MM.1S (cell line): ENCODE measurements around the gene CXCL17.

Experiments
- DNase-seq: peaks from one replicate; pipeline ENCODE4 v3.0.0-alpha.2; 2015
- H2AFZ ChIP-seq: fragments of 300-600 bp; sonication (generic); 2 replicates; pipeline ENCODE4 v1.6.0; 2016; ENCODE audit warnings: antibody characterized with exemption, low read length
- H3F3A ChIP-seq: fragments of 300-600 bp; sonication (generic); 2 replicates; pipeline ENCODE4 v1.6.1; 2016; ENCODE audit warnings: mild to moderate bottlenecking, antibody characterized with exemption, low read length, moderate library complexity, mixed read lengths; ENCODE audit not compliant: insufficient read depth
- H3K27ac ChIP-seq: fragments of 300-600 bp; sonication (generic); 2 replicates; pipeline ENCODE4 v1.5.1; 2016; ENCODE audit warnings: mild to moderate bottlenecking, low read length
- H3K27me3 ChIP-seq: fragments of 300-600 bp; sonication (generic); replicated peaks from 2 replicates; pipeline ENCODE4 v1.6.0; 2016; ENCODE audit warnings: low read length; ENCODE audit not compliant: insufficient read depth
- H3K36me3 ChIP-seq: fragments of 300-600 bp; sonication (generic); replicated peaks from 2 replicates; pipeline ENCODE4 v1.6.1; 2016; ENCODE audit warnings: mild to moderate bottlenecking, low read length, mixed read lengths; ENCODE audit not compliant: insufficient read depth
- H3K4me1 ChIP-seq: fragments of 300-600 bp; sonication (generic); 2 replicates; pipeline ENCODE4 v1.6.1; 2016; ENCODE audit warnings: low read length, mixed read lengths
- H3K4me2 ChIP-seq: fragments of 300-600 bp; sonication (generic); 2 replicates; pipeline ENCODE4 v1.6.0; 2016; ENCODE audit warnings: low read depth, low read length
- H3K4me3 ChIP-seq: fragments of 300-600 bp; sonication (generic); 2 replicates; pipeline ENCODE4 v1.5.1; 2016; ENCODE audit warnings: low read length, mixed read lengths
- H3K79me2 ChIP-seq: fragments of 300-600 bp; sonication (generic); 2 replicates; pipeline ENCODE4 v1.6.1; 2016; ENCODE audit warnings: mixed run types, low read length, mixed read lengths
- H3K9ac ChIP-seq: fragments of 300-600 bp; sonication (generic); 2 replicates; pipeline ENCODE4 v1.6.1; 2016; ENCODE audit warnings: low read length, mixed read lengths
- H3K9me2 ChIP-seq: fragments of 300-600 bp; sonication (generic); replicated peaks from 2 replicates; pipeline ENCODE4 v1.6.1; 2016; ENCODE audit warnings: mild to moderate bottlenecking, low read length, mixed read lengths; ENCODE audit not compliant: insufficient read depth
- H3K9me3 ChIP-seq: fragments of 300-600 bp; sonication (generic); replicated peaks from 2 replicates; pipeline ENCODE4 v1.6.1; 2016; ENCODE audit warnings: mild to moderate bottlenecking, low read length, mixed read lengths; ENCODE audit not compliant: insufficient read depth
- H4K20me1 ChIP-seq: fragments of 300-600 bp; sonication (generic); 2 replicates; pipeline ENCODE4 v1.6.1; 2016; ENCODE audit warnings: mild to moderate bottlenecking, low read length, moderate library complexity, mixed read lengths; ENCODE audit not compliant: insufficient read depth
- EZH2 ChIP-seq: fragments of 300-600 bp; sonication (generic); optimal IDR thresholded peaks from 2 replicates; pipeline ENCODE3; 2017; ENCODE audit warnings: low read depth, mild to moderate bottlenecking, antibody characterized with exemption, low read length, mixed read lengths
- EZH2phosphoT487 ChIP-seq: fragments of 300-600 bp; sonication (generic); IDR thresholded peaks from 2 replicates; pipeline ENCODE4 v1.6.1; 2018; ENCODE audit warnings: antibody characterized with exemption, low read length
- TF ChIP-seq, protein P1 (sequence below): fragments of 300-600 bp; sonication (generic); IDR thresholded peaks from 2 replicates; pipeline ENCODE4 v1.5.1; 2016; ENCODE audit warnings: antibody characterized with exemption, low read length, mixed read lengths

Gene CXCL17

DNA sequence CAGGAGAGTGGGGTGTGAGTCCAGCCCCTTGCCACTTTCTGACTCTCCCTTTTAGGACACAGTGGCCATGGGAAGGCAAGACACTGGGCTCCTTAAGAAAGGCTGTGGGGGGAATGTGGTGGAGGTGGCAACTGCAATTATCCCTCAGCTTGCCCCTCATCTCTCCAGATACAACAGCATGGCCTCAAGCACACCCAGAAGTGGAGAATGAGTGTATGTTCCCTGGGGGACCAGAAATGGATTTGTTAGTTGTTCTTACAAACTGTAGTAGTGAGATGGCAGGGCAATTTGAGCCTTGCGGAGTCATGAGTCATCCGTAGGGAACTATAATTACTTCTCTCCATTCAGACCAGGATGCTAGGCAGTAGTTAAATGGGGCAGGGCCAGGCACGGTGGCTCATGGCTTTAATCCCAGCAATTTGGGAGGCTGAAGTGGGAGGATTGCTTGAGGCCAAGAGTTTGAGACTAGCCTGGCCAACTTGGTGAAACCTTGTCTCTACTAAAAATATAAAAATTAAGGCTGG is 25.6 kb upstream of the CXCL17 start:
- no peaks in the 10 kb centered on the region for H3K79me2 ChIP-seq
- DNase-seq, result no peak
- H3K4me1 ChIP-seq, result peaks cover 8% of the 10 kb centered on the region
- TF ChIP-seq EZH2, result no peak
- TF ChIP-seq, protein P1, sequence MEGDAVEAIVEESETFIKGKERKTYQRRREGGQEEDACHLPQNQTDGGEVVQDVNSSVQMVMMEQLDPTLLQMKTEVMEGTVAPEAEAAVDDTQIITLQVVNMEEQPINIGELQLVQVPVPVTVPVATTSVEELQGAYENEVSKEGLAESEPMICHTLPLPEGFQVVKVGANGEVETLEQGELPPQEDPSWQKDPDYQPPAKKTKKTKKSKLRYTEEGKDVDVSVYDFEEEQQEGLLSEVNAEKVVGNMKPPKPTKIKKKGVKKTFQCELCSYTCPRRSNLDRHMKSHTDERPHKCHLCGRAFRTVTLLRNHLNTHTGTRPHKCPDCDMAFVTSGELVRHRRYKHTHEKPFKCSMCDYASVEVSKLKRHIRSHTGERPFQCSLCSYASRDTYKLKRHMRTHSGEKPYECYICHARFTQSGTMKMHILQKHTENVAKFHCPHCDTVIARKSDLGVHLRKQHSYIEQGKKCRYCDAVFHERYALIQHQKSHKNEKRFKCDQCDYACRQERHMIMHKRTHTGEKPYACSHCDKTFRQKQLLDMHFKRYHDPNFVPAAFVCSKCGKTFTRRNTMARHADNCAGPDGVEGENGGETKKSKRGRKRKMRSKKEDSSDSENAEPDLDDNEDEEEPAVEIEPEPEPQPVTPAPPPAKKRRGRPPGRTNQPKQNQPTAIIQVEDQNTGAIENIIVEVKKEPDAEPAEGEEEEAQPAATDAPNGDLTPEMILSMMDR, result no peak
- no peak for TF ChIP-seq EZH2phosphoT487
- H3K9me3 ChIP-seq, result no peaks in the 10 kb centered on the region
- H4K20me1 ChIP-seq, result no peaks in the 10 kb centered on the region
- H3F3A ChIP-seq, result no peaks in the 10 kb centered on the region
- no peak overlapping the region for H3K27ac ChIP-seq
- H2AFZ ChIP-seq, result no peak overlapping the region
- no peaks in the 10 kb centered on the region for H3K9me2 ChIP-seq
- no peaks in the 10 kb centered on the region for H3K27me3 ChIP-seq
- no peak overlapping the region for H3K9ac ChIP-seq
- no peak overlapping the region for H3K4me3 ChIP-seq
- no peak overlapping the region for H3K4me2 ChIP-seq
- H3K36me3 ChIP-seq, result no peaks in the 10 kb centered on the region

DNA sequence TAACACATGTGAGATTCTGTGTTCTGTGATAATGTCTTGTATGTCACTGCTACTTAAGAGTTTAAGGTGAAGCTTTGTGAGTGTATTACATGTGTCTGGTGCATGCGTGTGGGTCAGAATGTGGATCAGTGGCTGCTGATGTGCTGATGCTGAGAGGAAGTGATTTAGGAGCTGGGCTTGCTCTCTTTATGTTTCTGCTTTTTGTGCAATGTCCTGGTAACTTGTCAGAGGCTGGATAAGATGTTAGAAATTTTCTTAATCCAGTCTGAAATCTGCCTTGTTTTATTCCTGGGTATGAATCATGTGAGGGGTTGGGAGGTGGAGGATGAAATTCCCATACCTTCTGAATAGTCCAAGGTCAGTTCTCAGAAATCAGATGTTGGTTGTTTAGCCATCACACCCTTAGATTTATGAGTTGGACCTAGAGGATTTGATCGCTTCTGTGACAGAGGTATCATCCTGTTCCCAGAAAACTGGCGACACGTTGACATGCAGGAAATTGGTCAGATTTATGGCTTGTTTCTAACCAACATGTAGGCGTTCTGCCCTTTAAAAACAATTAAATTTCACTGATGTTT is 24.5 kb upstream of the CXCL17 start:
- no peak overlapping the region for H2AFZ ChIP-seq
- no peaks in the 10 kb centered on the region for H4K20me1 ChIP-seq
- no peaks in the 10 kb centered on the region for H3K36me3 ChIP-seq
- no peaks in the 10 kb centered on the region for H3K9me3 ChIP-seq
- H3K4me1 ChIP-seq, result peaks cover 8% of the 10 kb centered on the region
- no peak overlapping the region for H3K4me3 ChIP-seq
- no peak overlapping the region for H3K4me2 ChIP-seq
- H3K9ac ChIP-seq, result no peak overlapping the region
- H3K27me3 ChIP-seq, result no peaks in the 10 kb centered on the region
- H3F3A ChIP-seq, result no peaks in the 10 kb centered on the region
- no peak for DNase-seq
- TF ChIP-seq, protein P1, result no peak
- TF ChIP-seq EZH2 (no peak), EZH2phosphoT487 (no peak)
- no peaks in the 10 kb centered on the region for H3K79me2 ChIP-seq
- H3K27ac ChIP-seq, result no peak overlapping the region
- no peaks in the 10 kb centered on the region for H3K9me2 ChIP-seq

DNA sequence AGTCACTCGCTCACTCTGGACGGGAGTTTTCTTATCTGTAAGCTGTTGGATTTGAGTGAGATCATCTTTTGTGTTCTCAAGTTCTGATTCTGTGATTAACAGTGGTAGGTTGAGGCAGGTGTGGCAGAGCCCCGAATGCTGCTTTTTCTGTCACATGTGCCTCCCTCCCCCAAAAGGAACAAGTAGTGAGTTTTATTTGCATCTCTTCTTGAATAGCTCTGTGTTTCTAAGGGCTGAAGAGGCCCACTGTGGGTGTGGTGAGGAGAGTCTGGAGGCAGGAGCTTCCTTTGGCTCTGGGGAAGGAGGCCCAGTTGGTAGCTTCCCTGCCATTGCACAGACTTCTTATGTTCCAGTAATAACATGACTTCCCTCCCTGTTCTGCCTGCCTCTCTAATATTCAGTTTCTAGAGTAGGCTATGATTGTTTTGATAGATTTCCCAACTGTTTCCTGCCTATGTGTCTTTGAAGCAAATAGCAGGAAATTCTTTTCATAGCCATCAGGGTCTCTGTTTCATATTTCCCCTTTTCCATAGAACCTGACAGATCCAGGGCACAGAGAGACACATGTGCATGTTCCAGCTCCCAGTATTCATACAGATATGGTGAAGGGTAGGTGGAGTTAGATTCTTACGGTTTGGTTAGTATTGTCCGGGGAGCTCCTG is 23.9 kb upstream of the CXCL17 start:
- Histone ChIP-seq H3K4me3 (no peak overlapping the region), H2AFZ (no peak overlapping the region), H3F3A (no peaks in the 10 kb centered on the region), H3K9me3 (no peaks in the 10 kb centered on the region), H3K79me2 (no peaks in the 10 kb centered on the region), H3K4me2 (no peak overlapping the region), H4K20me1 (no peaks in the 10 kb centered on the region), H3K9ac (no peak overlapping the region), H3K9me2 (no peaks in the 10 kb centered on the region), H3K27ac (no peak overlapping the region), H3K4me1 (peaks cover 8% of the 10 kb centered on the region), H3K36me3 (no peaks in the 10 kb centered on the region), H3K27me3 (no peaks in the 10 kb centered on the region)
- no peak for DNase-seq
- TF ChIP-seq, protein P1, result no peak
- TF ChIP-seq EZH2phosphoT487, result no peak
- no peak for TF ChIP-seq EZH2
